ENCODE measurements around the gene DIPK1B.

The DIPK1B gene

GRCh38 chr9:136673088-136673974 lies 39.0 kb upstream of the DIPK1B start:
- no peak for DNase-seq

- DNase-seq = no peak
Measured at GRCh38 chr9:136673975-136674785, 38.2 kb upstream of the DIPK1B start.

GRCh38 chr9:136674786-136675349 lies 37.5 kb upstream of the DIPK1B start:
- DNase-seq = no peak

GRCh38 chr9:136675477-136676296 lies 36.7 kb upstream of the DIPK1B start:
- DNase-seq = no peak

- DNase-seq = no peak
Measured at GRCh38 chr9:136676297-136676794, 36.0 kb upstream of the DIPK1B start.

- DNase-seq = no peak
Measured at GRCh38 chr9:136676920-136677686, 35.3 kb upstream of the DIPK1B start.

- DNase-seq = no peak
Measured at GRCh38 chr9:136678034-136678433, 34.3 kb upstream of the DIPK1B start.

GRCh38 chr9:136678624-136679023 lies 33.7 kb upstream of the DIPK1B start:
- no peak for DNase-seq

GRCh38 chr9:136679431-136679941 lies 32.9 kb upstream of the DIPK1B start:
- DNase-seq = no peak

- no peak for DNase-seq
Measured at GRCh38 chr9:136681029-136681428, 31.3 kb upstream of the DIPK1B start.

GRCh38 chr9:136681945-136682699 lies 30.2 kb upstream of the DIPK1B start:
- DNase-seq = no peak

GRCh38 chr9:136682710-136683109 lies 29.7 kb upstream of the DIPK1B start:
- DNase-seq = no peak

GRCh38 chr9:136683173-136683745 lies 29.1 kb upstream of the DIPK1B start:
- no peak for DNase-seq

GRCh38 chr9:136683755-136684154 lies 28.6 kb upstream of the DIPK1B start:
- DNase-seq = no peak

- no peak for DNase-seq
Measured at GRCh38 chr9:136684339-136684738, 28.0 kb upstream of the DIPK1B start.

- DNase-seq = no peak
Measured at GRCh38 chr9:136684799-136685198, 27.6 kb upstream of the DIPK1B start.

- DNase-seq = no peak
Measured at GRCh38 chr9:136685216-136685615, 27.2 kb upstream of the DIPK1B start.

GRCh38 chr9:136685790-136686533 lies 26.4 kb upstream of the DIPK1B start:
- no peak for DNase-seq

GRCh38 chr9:136686534-136686793 lies 25.9 kb upstream of the DIPK1B start:
- no peak for DNase-seq
